Endodermal cell (in vitro differentiated cells): ENCODE measurements around the gene DNM1. TPM values are rescaled to one million over a fixed set of nuclear protein-coding genes. Genes with fewer than 3 reads are reported as not detected.
A peak's percentile ranks its signal among the peaks of the same experiment; 100 is the strongest.

Experiments
- DNase-seq: peaks from one replicate; pipeline ENCODE4 v3.0.0-alpha.2; 2017
- H3K27ac ChIP-seq: 2 replicates; pipeline ENCODE4 v1.5.1; 2013; ENCODE audit warnings: mild to moderate bottlenecking, low read depth, low read length, moderate library complexity
- H3K27me3 ChIP-seq: 2 replicates; pipeline ENCODE4 v1.6.1; 2013; ENCODE audit warnings: mild to moderate bottlenecking, low read length, moderate library complexity; ENCODE audit not compliant: insufficient read depth, control insufficient read depth, poor library complexity, severe bottlenecking
- H3K36me3 ChIP-seq: 2 replicates; pipeline ENCODE4 v1.7.0; 2013; ENCODE audit warnings: mild to moderate bottlenecking, low read length, moderate library complexity; ENCODE audit not compliant: control insufficient read depth, insufficient read depth
- H3K4me1 ChIP-seq: one replicate; pipeline ENCODE4 v1.7.0; 2013; ENCODE audit warnings: low read length; ENCODE audit not compliant: control insufficient read depth, insufficient read depth
- H3K4me3 ChIP-seq: 2 replicates; pipeline ENCODE4 v1.5.1; 2013; ENCODE audit warnings: mild to moderate bottlenecking, low read length, moderate library complexity
- H3K9ac ChIP-seq: 2 replicates; pipeline ENCODE4 v1.6.1; 2013; ENCODE audit warnings: mild to moderate bottlenecking, low read length, moderate library complexity; ENCODE audit not compliant: poor library complexity, severe bottlenecking; ENCODE audit errors: extremely low read depth
- H3K9me3 ChIP-seq: 2 replicates; pipeline ENCODE4 v1.6.1; 2013; ENCODE audit warnings: mild to moderate bottlenecking, low read length, moderate library complexity; ENCODE audit not compliant: control insufficient read depth
- H3K27ac Mint-ChIP-seq: 2 replicates; pipeline ENCODE4 v1.8.0; 2020; ENCODE audit warnings: mixed read lengths
- H3K27me3 Mint-ChIP-seq: 2 replicates; pipeline ENCODE4 v1.8.0; 2021; ENCODE audit warnings: mild to moderate bottlenecking, mixed read lengths; ENCODE audit not compliant: insufficient read depth
- H3K36me3 Mint-ChIP-seq: 2 replicates; pipeline ENCODE4 v1.8.0; 2020; ENCODE audit warnings: low read depth, mixed read lengths
- H3K4me1 Mint-ChIP-seq: 2 replicates; pipeline ENCODE4 v1.8.0; 2020; ENCODE audit warnings: mixed read lengths
- H3K4me3 Mint-ChIP-seq: 2 replicates; pipeline ENCODE4 v1.8.0; 2020; ENCODE audit warnings: mild to moderate bottlenecking, moderate library complexity, mixed read lengths
- H3K9me3 Mint-ChIP-seq: 2 replicates; pipeline ENCODE4 v1.8.0; 2020; ENCODE audit warnings: mild to moderate bottlenecking, mixed read lengths
- CTCF ChIP-seq: fragments of 200-600 bp; sonication (generic); conservative IDR thresholded peaks from 2 replicates; pipeline ENCODE4 v1.5.0; 2021; ENCODE audit warnings: antibody characterized with exemption, mild to moderate bottlenecking
- WGBS, 2 experiments: methylation state at CpG; one replicate each; pipeline versions ENCODE4 v1.1.5 to v1.1.7; 2013; ENCODE audit warnings: missing lambda C conversion rate in 2 of 2, mixed read lengths in 1 of 2; ENCODE audit not compliant: insufficient coverage in 1 of 2, insufficient read length in 1 of 2; 5-methylcytosine and 5-hydroxymethylcytosine counted together
- total RNA-seq, 2 donors: library from RNA; stranded (reverse); fragmentation: NEBNext Ultra II Directional in 1 of 2; extraction: Animal tissue kit (Norgen Biotek cat#: 25700) in 1 of 2; gene quantifications; 2 replicates in 1 of 2; 3 replicates in 1 of 2; pipeline ENCODE4 v1.2.1, GENCODE V29; 2021

Gene DNM1
- total RNA-seq, 2 donors from 2014 or later, result 55.8 to 147 TPM

GRCh38 chr9:128242828-128243214, 39.6 kb downstream of the DNM1 start:
- Histone ChIP-seq H3K36me3 (peaks cover 10% of the 10 kb centered on the region), H3K27ac (no peak overlapping the region), H3K9ac (no peak overlapping the region), H3K4me3 (no peak overlapping the region), H3K27me3 (no peaks in the 10 kb centered on the region), H3K9me3 (no peaks in the 10 kb centered on the region), H3K4me1 (no peaks in the 10 kb centered on the region)
- Mint-ChIP-seq H3K27ac (no peak overlapping the region), H3K27me3 (no peaks in the 10 kb centered on the region), H3K4me3 (no peak overlapping the region), H3K36me3 (peaks cover 5% of the 10 kb centered on the region), H3K4me1 (no peaks in the 10 kb centered on the region), H3K9me3 (no peaks in the 10 kb centered on the region)
- DNase-seq, result no peak
- no peak for TF ChIP-seq CTCF
- WGBS, 2 experiments, result 91% methylated on average over 7 of the region's 7 CpGs; no CpG with 5 or more reads in 1 of the 2 experiments

GRCh38 chr9:128243215-128244018, 40.2 kb downstream of the DNM1 start:
- H3K4me3 Mint-ChIP-seq, result no peak overlapping the region
- H3K27me3 ChIP-seq, result no peaks in the 10 kb centered on the region
- H3K27me3 Mint-ChIP-seq, result peaks cover under 1% of the 10 kb centered on the region
- peak; percentile 46 for DNase-seq
- H3K4me3 ChIP-seq, result no peak overlapping the region
- H3K9me3 Mint-ChIP-seq, result no peaks in the 10 kb centered on the region
- H3K36me3 ChIP-seq, result peaks cover 12% of the 10 kb centered on the region
- H3K9ac ChIP-seq, result no peak overlapping the region
- no peak overlapping the region for H3K27ac Mint-ChIP-seq
- H3K9me3 ChIP-seq, result no peaks in the 10 kb centered on the region
- WGBS, 2 experiments, result 87% methylated on average over 2 to 13 of the region's 13 CpGs
- no peaks in the 10 kb centered on the region for H3K4me1 ChIP-seq
- peaks cover 5% of the 10 kb centered on the region for H3K36me3 Mint-ChIP-seq
- H3K4me1 Mint-ChIP-seq, result no peaks in the 10 kb centered on the region
- H3K27ac ChIP-seq, result no peak overlapping the region
- TF ChIP-seq CTCF, result no peak

GRCh38 chr9:128244091-128244836, 41.1 kb downstream of the DNM1 start:
- H3K4me3 ChIP-seq, result no peak overlapping the region

More at GRCh38 chr9:128244091-128244836, 41.1 kb downstream of the DNM1 start:
- Histone ChIP-seq H3K27ac (no peak overlapping the region), H3K9ac (no peak overlapping the region), H3K36me3 (peaks cover 13% of the 10 kb centered on the region), H3K9me3 (no peaks in the 10 kb centered on the region), H3K27me3 (no peaks in the 10 kb centered on the region), H3K4me1 (no peaks in the 10 kb centered on the region)
- DNase-seq, result no peak
- no peak overlapping the region for H3K4me3 Mint-ChIP-seq
- no peaks in the 10 kb centered on the region for H3K4me1 Mint-ChIP-seq
- no peak overlapping the region for H3K27ac Mint-ChIP-seq
- peaks cover under 1% of the 10 kb centered on the region for H3K36me3 Mint-ChIP-seq
- WGBS, 2 experiments, result 89 to 96% methylated on average over 4 to 11 of the region's 13 CpGs
- no peak for TF ChIP-seq CTCF
- peaks cover 8% of the 10 kb centered on the region for H3K27me3 Mint-ChIP-seq
- no peaks in the 10 kb centered on the region for H3K9me3 Mint-ChIP-seq
